ENCODE measurements around the gene GALT.

DNA sequence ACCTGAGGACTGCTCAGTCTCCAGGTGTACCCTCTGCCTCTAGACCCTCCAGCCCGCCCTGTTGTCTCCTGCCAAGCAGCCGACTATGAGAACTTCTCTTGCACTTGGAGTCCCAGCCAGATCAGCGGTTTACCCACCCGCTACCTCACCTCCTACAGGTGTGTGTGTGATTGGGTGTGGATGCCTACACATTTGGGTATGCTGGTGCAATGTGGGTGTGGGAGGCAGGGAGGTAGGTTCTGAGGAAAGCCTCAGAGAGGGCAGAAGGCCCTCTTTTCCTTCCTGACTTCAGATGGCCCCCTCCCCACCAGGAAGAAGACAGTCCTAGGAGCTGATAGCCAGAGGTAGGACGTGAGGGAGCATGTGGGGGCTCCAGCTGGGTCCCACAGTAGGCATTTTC lies 10.5 kb downstream of the GALT start:
- TF ChIP-seq POLR2A (IDR thresholded peaks at IDR 0.05) (no peak), CTCF (IDR thresholded peaks at IDR 0.05) (no peak)
